ENCODE data around the gene ZFYVE28.
"Not testable (repeated sequence)": the region's sequence is repeated elsewhere in the genome, so short reads cannot be mapped to it uniquely, and the experiment has no call there.

Gene ZFYVE28

GRCh38 chr4:2417765-2418649 is at the start of gene ZFYVE28:
TSS of gene ZFYVE28 (minus strand) at chr4:2418645. CDS start at chr4:2418323, 322 bp downstream.
- no peak for DNase-seq

- not testable (repeated sequence) for DNase-seq
These were observed 47.1 kb upstream of the ZFYVE28 start for GRCh38 chr4:2465544-2465943.

GRCh38 chr4:2465032-2465431 is 46.6 kb upstream of the ZFYVE28 start:
- no peak for DNase-seq

GRCh38 chr4:2462992-2463762 is 44.7 kb upstream of the ZFYVE28 start:
- no peak for DNase-seq

- DNase-seq = no peak
These were observed 44.0 kb upstream of the ZFYVE28 start for GRCh38 chr4:2462218-2462991.

GRCh38 chr4:2461246-2461960 is 43.0 kb upstream of the ZFYVE28 start:
- DNase-seq = no peak

- no peak for DNase-seq
These were observed 41.3 kb upstream of the ZFYVE28 start for GRCh38 chr4:2459589-2460349.

- DNase-seq = no peak
These were observed 40.4 kb upstream of the ZFYVE28 start for GRCh38 chr4:2458546-2459491.

- no peak for DNase-seq
These were observed 39.2 kb upstream of the ZFYVE28 start for GRCh38 chr4:2457481-2458295.

- DNase-seq = no peak
These were observed 33.7 kb upstream of the ZFYVE28 start for GRCh38 chr4:2451821-2452785.

GRCh38 chr4:2451036-2451520 is 32.6 kb upstream of the ZFYVE28 start:
- no peak for DNase-seq

- no peak for DNase-seq
These were observed 32.1 kb upstream of the ZFYVE28 start for GRCh38 chr4:2450394-2451035.

GRCh38 chr4:2449511-2450392 is 31.3 kb upstream of the ZFYVE28 start:
- DNase-seq = no peak

GRCh38 chr4:2449051-2449450 is 30.6 kb upstream of the ZFYVE28 start:
- DNase-seq = no peak

- no peak for DNase-seq
These were observed 30.1 kb upstream of the ZFYVE28 start for GRCh38 chr4:2448589-2448988.

Measured in NCI-H2081 treated with DMSO at 0.1 percent for 48 hours (cell line).